GM12878 (cell line): ENCODE results near the gene SPINT1. TPM values are rescaled to one million over a fixed set of nuclear protein-coding genes. Genes with fewer than 3 reads are reported as not detected.

Experiments
- polyA plus RNA-seq, 11 experiments: library from polyadenylated mRNA; depleted of rRNA in 4 of 11; unstranded in 6 of 11; stranded (reverse) in 5 of 11; fragments of >200 nt; fragmentation: Nextera tagmentation in 4 of 11; fragmentation: Illumina TruSeq in 1 of 11; extraction: Ambion mirVana in 4 of 11; extraction: Trizol in 1 of 11; gene quantifications; 1 replicate in 1 of 11; 2 replicates in 10 of 11; pipeline versions ENCODE4 v1.2.1 to v1.2.3, GENCODE V29; 2011 to 2016; ENCODE audit warnings: inconsistent platforms in 2 of 11, missing spikeins in 2 of 11, low read depth in 1 of 11
- small RNA-seq: library from RNA; depleted of rRNA; stranded (forward); fragments of <200 nt; gene quantifications from one replicate; pipeline ENCODE3, GENCODE V24; 2014
- total RNA-seq, 4 experiments: library from RNA; depleted of rRNA in 3 of 4; stranded (reverse); fragments of >200 nt in 3 of 4; fragmentation: Illumina TruSeq in 1 of 4; extraction: Trizol in 1 of 4; gene quantifications; 2 replicates each; pipeline versions ENCODE4 v1.2.1 to v1.2.3, GENCODE V29; 2013 to 2021

SPINT1 gene
- total and polyA plus RNA-seq, 10 of the 15 experiments (the other 5 are each of a cell fraction or from before 2014, with no cell fraction given), result 3.5 to 28.6 (median 10.2) TPM

Small RNA genes within 50 kb of the gene (small RNA-seq; reads per million reads assigned to genes)
- not detected for gene AC025166.1

Other genes starting within 250 kb of the SPINT1 start
Only the 7 nearest of the 12 such genes appear.
- gene GCHFR, start 80.0 kb upstream of the SPINT1 start, total RNA-seq (2014; rRNA removed), result 67.0 and 69.5 TPM in 2 replicates
- 22.9 and 23.9 TPM in 2 replicates for gene GCHFR, start 80.0 kb upstream of the SPINT1 start, total RNA-seq (2014; rRNA removed; fragmentation: Illumina TruSeq; extraction: Trizol)
- gene GCHFR, start 80.0 kb upstream of the SPINT1 start, total RNA-seq (2021), result 43.9 and 45.3 TPM in 2 replicates
- gene GCHFR, start 80.0 kb upstream of the SPINT1 start, polyA plus RNA-seq (2011; rRNA removed), result 7.1 and 14.8 TPM in 2 replicates
- 3.3 and 16.9 TPM in 2 replicates for gene GCHFR, start 80.0 kb upstream of the SPINT1 start, polyA plus RNA-seq (2014; fragmentation: Illumina TruSeq; extraction: Trizol)
- gene GCHFR, start 80.0 kb upstream of the SPINT1 start, polyA plus RNA-seq (2014; fragmentation: Nextera tagmentation; extraction: Ambion mirVana), result 10 to 100 TPM; 10.5 to 25.4 TPM
- gene GCHFR, start 80.0 kb upstream of the SPINT1 start, polyA plus RNA-seq (2014; rRNA removed), result 88.2 and 94.0 TPM in 2 replicates
- 10 to 100 TPM; 68.0 to 77.3 TPM for gene GCHFR, start 80.0 kb upstream of the SPINT1 start, polyA plus RNA-seq (2016; fragmentation: Nextera tagmentation; extraction: Ambion mirVana)
- 0.44 and 0.68 TPM in 2 replicates for gene C15orf62, start 74.1 kb upstream of the SPINT1 start, total RNA-seq (2014; rRNA removed)
- gene C15orf62, start 74.1 kb upstream of the SPINT1 start, total RNA-seq (2014; rRNA removed; fragmentation: Illumina TruSeq; extraction: Trizol), result 0.37 and 0.54 TPM in 2 replicates
- 0.24 and 0.56 TPM in 2 replicates for gene C15orf62, start 74.1 kb upstream of the SPINT1 start, total RNA-seq (2021)
- gene C15orf62, start 74.1 kb upstream of the SPINT1 start, polyA plus RNA-seq (2011; rRNA removed), result 0.07 and 0.11 TPM in 2 replicates
- 0.25 TPM in 1 of 2 replicates, not detected in the other for gene C15orf62, start 74.1 kb upstream of the SPINT1 start, polyA plus RNA-seq (2014; fragmentation: Illumina TruSeq; extraction: Trizol)
- gene C15orf62, start 74.1 kb upstream of the SPINT1 start, polyA plus RNA-seq (2014; fragmentation: Nextera tagmentation; extraction: Ambion mirVana), result under 1 TPM in 1 of 2 experiments, not detected in 1; 0.06 TPM
- 0.18 and 0.28 TPM in 2 replicates for gene C15orf62, start 74.1 kb upstream of the SPINT1 start, polyA plus RNA-seq (2014; rRNA removed)
- under 1 TPM; 0.40 to 0.50 TPM for gene C15orf62, start 74.1 kb upstream of the SPINT1 start, polyA plus RNA-seq (2016; fragmentation: Nextera tagmentation; extraction: Ambion mirVana)
- 16.8 and 20.2 TPM in 2 replicates for gene ZFYVE19, start 37.0 kb upstream of the SPINT1 start, total RNA-seq (2014; rRNA removed)
- 11.5 and 12.4 TPM in 2 replicates for gene ZFYVE19, start 37.0 kb upstream of the SPINT1 start, total RNA-seq (2014; rRNA removed; fragmentation: Illumina TruSeq; extraction: Trizol)
- 14.9 and 17.1 TPM in 2 replicates for gene ZFYVE19, start 37.0 kb upstream of the SPINT1 start, total RNA-seq (2021)
- 23.7 and 36.3 TPM in 2 replicates for gene ZFYVE19, start 37.0 kb upstream of the SPINT1 start, polyA plus RNA-seq (2011; rRNA removed)
- gene ZFYVE19, start 37.0 kb upstream of the SPINT1 start, polyA plus RNA-seq (2014; fragmentation: Illumina TruSeq; extraction: Trizol), result 22.2 and 27.3 TPM in 2 replicates
- gene ZFYVE19, start 37.0 kb upstream of the SPINT1 start, polyA plus RNA-seq (2014; fragmentation: Nextera tagmentation; extraction: Ambion mirVana), result 1 to 10 TPM; 1.7 to 4.4 TPM
- 27.1 and 30.7 TPM in 2 replicates for gene ZFYVE19, start 37.0 kb upstream of the SPINT1 start, polyA plus RNA-seq (2014; rRNA removed)
- gene ZFYVE19, start 37.0 kb upstream of the SPINT1 start, polyA plus RNA-seq (2016; fragmentation: Nextera tagmentation; extraction: Ambion mirVana), result 10 to 100 TPM; 16.0 to 17.2 TPM
- gene DNAJC17, start 36.6 kb upstream of the SPINT1 start, total RNA-seq (2014; rRNA removed), result 39.2 and 42.8 TPM in 2 replicates
- 43.4 and 51.1 TPM in 2 replicates for gene DNAJC17, start 36.6 kb upstream of the SPINT1 start, total RNA-seq (2014; rRNA removed; fragmentation: Illumina TruSeq; extraction: Trizol)
- gene DNAJC17, start 36.6 kb upstream of the SPINT1 start, total RNA-seq (2021), result 39.3 and 43.5 TPM in 2 replicates
- gene DNAJC17, start 36.6 kb upstream of the SPINT1 start, polyA plus RNA-seq (2011; rRNA removed), result 34.0 and 39.9 TPM in 2 replicates
- 52.7 and 62.8 TPM in 2 replicates for gene DNAJC17, start 36.6 kb upstream of the SPINT1 start, polyA plus RNA-seq (2014; fragmentation: Illumina TruSeq; extraction: Trizol)
- 10 to 100 TPM in 1 of 2 experiments, 1 to 10 TPM in 1; 6.1 to 11.5 TPM for gene DNAJC17, start 36.6 kb upstream of the SPINT1 start, polyA plus RNA-seq (2014; fragmentation: Nextera tagmentation; extraction: Ambion mirVana)
- gene DNAJC17, start 36.6 kb upstream of the SPINT1 start, polyA plus RNA-seq (2014; rRNA removed), result 50.2 and 61.0 TPM in 2 replicates
- 10 to 100 TPM; 48.0 to 55.7 TPM for gene DNAJC17, start 36.6 kb upstream of the SPINT1 start, polyA plus RNA-seq (2016; fragmentation: Nextera tagmentation; extraction: Ambion mirVana)
- gene PPP1R14D, start 15.3 kb upstream of the SPINT1 start, total RNA-seq (2014; rRNA removed), result not detected in 2 replicates
- not detected in 2 replicates for gene PPP1R14D, start 15.3 kb upstream of the SPINT1 start, total RNA-seq (2014; rRNA removed; fragmentation: Illumina TruSeq; extraction: Trizol)
- not detected in 2 replicates for gene PPP1R14D, start 15.3 kb upstream of the SPINT1 start, total RNA-seq (2021)
- gene PPP1R14D, start 15.3 kb upstream of the SPINT1 start, polyA plus RNA-seq (2011; rRNA removed), result 0.10 TPM in 1 of 2 replicates, not detected in the other
- not detected in 2 replicates for gene PPP1R14D, start 15.3 kb upstream of the SPINT1 start, polyA plus RNA-seq (2014; fragmentation: Illumina TruSeq; extraction: Trizol)
- gene PPP1R14D, start 15.3 kb upstream of the SPINT1 start, polyA plus RNA-seq (2014; fragmentation: Nextera tagmentation; extraction: Ambion mirVana), result not detected
- gene PPP1R14D, start 15.3 kb upstream of the SPINT1 start, polyA plus RNA-seq (2014; rRNA removed), result not detected in 2 replicates
- not detected for gene PPP1R14D, start 15.3 kb upstream of the SPINT1 start, polyA plus RNA-seq (2016; fragmentation: Nextera tagmentation; extraction: Ambion mirVana)
- 11.5 and 13.0 TPM in 2 replicates for gene RHOV, start 30.2 kb downstream of the SPINT1 start, total RNA-seq (2014; rRNA removed)
- 6.9 and 7.3 TPM in 2 replicates for gene RHOV, start 30.2 kb downstream of the SPINT1 start, total RNA-seq (2014; rRNA removed; fragmentation: Illumina TruSeq; extraction: Trizol)
- gene RHOV, start 30.2 kb downstream of the SPINT1 start, total RNA-seq (2021), result 13.3 and 15.0 TPM in 2 replicates
- gene RHOV, start 30.2 kb downstream of the SPINT1 start, polyA plus RNA-seq (2011; rRNA removed), result 30.2 and 39.3 TPM in 2 replicates
- 7.6 and 7.8 TPM in 2 replicates for gene RHOV, start 30.2 kb downstream of the SPINT1 start, polyA plus RNA-seq (2014; fragmentation: Illumina TruSeq; extraction: Trizol)
- 1 to 10 TPM in 1 of 2 experiments, under 1 TPM in 1; 0.24 to 1.3 TPM for gene RHOV, start 30.2 kb downstream of the SPINT1 start, polyA plus RNA-seq (2014; fragmentation: Nextera tagmentation; extraction: Ambion mirVana)
- gene RHOV, start 30.2 kb downstream of the SPINT1 start, polyA plus RNA-seq (2014; rRNA removed), result 15.7 and 16.5 TPM in 2 replicates
- gene RHOV, start 30.2 kb downstream of the SPINT1 start, polyA plus RNA-seq (2016; fragmentation: Nextera tagmentation; extraction: Ambion mirVana), result 10 to 100 TPM in 1 of 2 experiments, 1 to 10 TPM in 1; 8.2 to 10.5 TPM
- 18.3 and 18.5 TPM in 2 replicates for gene VPS18, start 50.4 kb downstream of the SPINT1 start, total RNA-seq (2014; rRNA removed)
- gene VPS18, start 50.4 kb downstream of the SPINT1 start, total RNA-seq (2014; rRNA removed; fragmentation: Illumina TruSeq; extraction: Trizol), result 9.0 and 10.0 TPM in 2 replicates
- 19.8 and 20.3 TPM in 2 replicates for gene VPS18, start 50.4 kb downstream of the SPINT1 start, total RNA-seq (2021)
- 4.3 and 9.7 TPM in 2 replicates for gene VPS18, start 50.4 kb downstream of the SPINT1 start, polyA plus RNA-seq (2011; rRNA removed)
- 3.8 and 7.9 TPM in 2 replicates for gene VPS18, start 50.4 kb downstream of the SPINT1 start, polyA plus RNA-seq (2014; fragmentation: Illumina TruSeq; extraction: Trizol)
- gene VPS18, start 50.4 kb downstream of the SPINT1 start, polyA plus RNA-seq (2014; fragmentation: Nextera tagmentation; extraction: Ambion mirVana), result 1 to 10 TPM in 1 of 2 experiments, under 1 TPM in 1; 0.71 to 1.7 TPM
- gene VPS18, start 50.4 kb downstream of the SPINT1 start, polyA plus RNA-seq (2014; rRNA removed), result 11.3 and 12.7 TPM in 2 replicates
- 10 to 100 TPM; 16.0 to 20.4 TPM for gene VPS18, start 50.4 kb downstream of the SPINT1 start, polyA plus RNA-seq (2016; fragmentation: Nextera tagmentation; extraction: Ambion mirVana)